Raji (cell line): ENCODE measurements around the gene KCNAB3.

Source experiments
- POLR2A ChIP-seq: IDR thresholded peaks from 2 replicates; pipeline ENCODE4 v1.6.1; 2011; ENCODE audit warnings: low read depth, low read length, control low read depth; ENCODE audit not compliant: insufficient read depth

KCNAB3 gene

DNA sequence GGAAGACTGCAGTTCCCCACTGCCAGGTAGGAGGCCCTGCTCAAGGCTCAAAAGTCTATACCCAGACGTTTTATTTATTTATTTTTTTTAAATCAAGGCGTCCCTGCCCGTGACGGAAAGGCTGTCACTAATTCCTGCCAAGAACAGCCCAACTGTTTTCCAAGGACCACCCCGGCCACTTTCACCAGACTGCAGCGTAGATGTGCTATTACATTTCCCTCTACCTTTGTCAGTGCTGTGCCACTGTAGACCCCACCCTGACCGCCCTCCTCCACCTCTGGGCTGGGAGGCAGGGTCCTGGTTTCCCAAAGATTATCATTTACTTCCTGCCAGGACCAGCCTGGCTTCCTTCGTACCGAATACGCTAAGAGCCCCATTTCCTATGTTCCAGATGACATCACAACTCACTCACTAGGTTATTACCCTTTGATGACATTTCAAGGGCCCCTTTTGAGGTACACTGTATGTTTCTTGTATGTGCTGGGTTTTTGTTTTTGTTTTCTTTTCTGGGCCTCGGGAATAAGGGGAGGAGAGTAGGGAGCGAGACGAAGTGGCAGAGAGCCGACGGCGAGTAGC, 7.3 kb downstream of the KCNAB3 start:
- TF ChIP-seq POLR2A = no peak

DNA sequence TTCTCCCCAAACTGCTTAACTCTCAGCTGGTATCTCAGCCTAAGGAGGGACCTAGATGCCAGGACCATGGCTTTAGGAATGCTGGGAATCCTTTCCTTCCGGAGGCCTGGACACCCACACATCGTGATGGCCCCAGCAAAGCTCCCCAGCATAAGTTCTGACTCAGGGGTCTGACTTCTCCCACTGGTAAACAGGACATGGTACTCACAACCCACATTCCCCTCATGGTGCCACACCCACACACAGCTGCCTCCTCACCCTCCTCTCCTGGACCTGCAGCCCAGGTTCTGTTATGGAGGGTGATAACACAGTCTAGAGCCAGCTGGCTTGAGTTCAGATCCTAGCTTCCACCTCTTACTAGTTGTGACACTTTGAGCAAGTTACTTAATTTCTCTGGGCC, 12.8 kb downstream of the KCNAB3 start:
- TF ChIP-seq POLR2A = no peak

DNA sequence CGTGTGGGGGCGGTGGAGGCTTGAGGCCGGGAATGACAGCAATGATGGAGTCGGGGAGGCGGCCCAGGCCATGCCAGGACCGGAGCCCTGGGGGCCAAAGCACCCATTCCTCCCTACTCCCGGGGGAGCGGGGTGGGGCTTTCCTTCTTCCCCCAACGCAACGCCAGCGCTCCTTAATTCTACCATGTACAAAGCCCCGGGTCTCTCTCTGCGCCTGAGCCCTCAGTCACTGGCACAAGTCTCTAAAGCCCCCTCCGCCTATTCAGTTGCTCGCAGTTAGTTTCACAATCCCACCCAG, 13.3 kb downstream of the KCNAB3 start:
- TF ChIP-seq POLR2A = no peak

DNA sequence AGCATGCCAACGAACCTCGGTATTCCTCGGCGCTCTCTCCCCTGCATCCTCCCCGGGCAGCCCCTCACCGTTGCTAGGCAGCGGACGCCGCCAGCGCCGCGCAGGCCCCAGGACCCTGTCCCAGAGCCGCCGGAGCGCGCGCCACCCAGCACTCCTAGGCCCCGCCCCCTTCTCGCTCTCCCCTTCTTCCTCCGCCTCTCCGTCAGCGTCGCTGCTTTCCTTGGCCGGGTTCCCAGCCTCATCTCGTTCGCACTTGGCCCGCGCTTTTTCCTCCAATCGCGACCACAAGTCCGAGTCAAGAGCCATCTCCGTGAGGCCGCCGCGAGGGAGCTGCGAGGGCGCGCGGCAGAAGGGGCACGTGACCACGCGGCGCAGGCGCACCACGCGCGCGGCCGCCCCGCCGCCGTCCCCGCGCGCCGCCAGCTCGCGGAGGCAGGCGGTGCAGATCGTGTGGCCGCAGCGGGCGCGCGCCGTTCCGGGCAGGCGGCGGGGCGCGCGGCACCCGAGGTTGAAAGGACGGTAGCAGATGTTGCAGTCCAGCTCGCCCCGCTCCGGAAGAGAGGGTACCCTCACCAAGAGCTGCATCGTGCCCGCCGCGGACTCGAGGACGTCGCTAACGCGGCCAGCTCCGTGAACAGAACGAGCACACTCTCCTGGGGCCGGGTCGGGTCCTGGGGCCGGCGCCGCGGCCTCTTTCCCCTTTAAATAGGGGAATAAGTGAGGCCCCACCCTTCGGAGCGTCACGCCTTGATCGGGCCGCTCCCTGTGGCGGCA, 13.9 kb downstream of the KCNAB3 start, which contains the start of gene RNF227:
TSS of gene RNF227 (minus strand) at position 679 of the 774 bp plus-strand sequence. CDS start at position 585, 94 bp downstream.
- no peak for TF ChIP-seq POLR2A

DNA sequence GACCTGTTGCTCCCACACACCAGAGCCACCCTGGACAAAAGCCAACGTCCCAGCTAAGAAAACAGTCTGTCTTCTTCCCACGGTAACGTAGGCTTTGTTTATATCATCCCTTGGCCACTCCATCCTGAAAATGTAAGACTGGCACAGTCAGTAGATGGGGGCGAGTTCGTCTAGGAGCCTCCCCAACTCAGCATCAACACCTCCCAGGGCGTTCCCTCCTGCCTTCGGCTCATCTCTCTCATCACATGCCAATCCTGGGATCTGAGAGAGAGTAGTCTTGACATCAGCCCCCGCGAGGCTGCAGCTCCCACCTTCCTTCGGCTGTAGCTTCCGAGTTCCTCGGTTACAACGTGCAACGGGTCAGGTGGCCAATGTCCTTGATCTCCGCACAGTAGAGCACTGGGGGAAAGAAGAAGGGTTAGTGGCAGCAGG, 14.5 kb downstream of the KCNAB3 start:
- no peak for TF ChIP-seq POLR2A

DNA sequence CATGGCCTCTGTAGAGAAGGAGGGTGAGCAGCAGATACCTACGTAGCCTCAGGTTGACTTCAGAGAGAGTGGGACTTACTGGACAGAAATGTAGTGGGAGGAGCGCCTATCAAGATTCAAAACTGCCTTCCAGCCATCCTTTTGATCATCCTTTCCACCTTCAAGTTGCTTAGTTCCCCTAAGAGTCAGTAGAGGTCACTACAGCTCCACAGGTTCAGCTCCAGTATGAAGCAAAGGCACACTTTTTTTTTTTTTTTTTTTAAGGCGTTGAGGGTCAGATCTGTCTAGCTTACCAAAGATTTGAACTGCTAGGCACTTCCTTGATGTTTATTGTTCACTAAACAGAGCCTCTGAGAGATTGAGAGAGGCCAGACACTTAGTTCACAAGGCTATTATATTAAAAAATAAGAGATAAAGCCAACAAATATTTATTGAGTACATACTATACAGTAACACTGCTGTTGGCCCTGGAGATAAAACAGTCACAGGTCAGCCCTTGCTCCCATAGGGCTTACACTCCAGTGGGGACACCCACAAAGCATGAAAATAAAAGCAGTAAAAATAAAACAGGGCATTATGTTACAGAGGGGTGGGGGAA, 16.6 kb downstream of the KCNAB3 start:
- TF ChIP-seq POLR2A = no peak

DNA sequence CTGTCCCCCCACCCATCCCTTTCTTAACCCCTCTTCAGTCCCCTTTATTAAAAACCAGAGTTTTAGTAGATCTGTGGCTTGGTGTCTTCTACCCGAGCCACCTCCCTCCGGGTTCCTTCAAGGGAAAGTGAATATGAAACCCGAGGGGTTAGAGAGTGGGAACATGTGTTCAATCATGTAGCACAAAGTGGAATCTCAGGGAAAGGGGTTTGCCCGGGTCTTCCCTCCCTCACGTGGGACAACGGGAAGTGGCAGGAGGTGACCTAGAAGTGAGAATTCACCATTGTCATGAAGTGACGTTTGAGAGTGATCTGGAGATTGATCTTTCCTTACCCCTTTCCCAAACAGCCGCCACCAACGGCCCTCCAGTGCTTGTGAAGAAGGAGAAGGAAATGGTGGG, 18.5 kb downstream of the KCNAB3 start:
- no peak for TF ChIP-seq POLR2A

DNA sequence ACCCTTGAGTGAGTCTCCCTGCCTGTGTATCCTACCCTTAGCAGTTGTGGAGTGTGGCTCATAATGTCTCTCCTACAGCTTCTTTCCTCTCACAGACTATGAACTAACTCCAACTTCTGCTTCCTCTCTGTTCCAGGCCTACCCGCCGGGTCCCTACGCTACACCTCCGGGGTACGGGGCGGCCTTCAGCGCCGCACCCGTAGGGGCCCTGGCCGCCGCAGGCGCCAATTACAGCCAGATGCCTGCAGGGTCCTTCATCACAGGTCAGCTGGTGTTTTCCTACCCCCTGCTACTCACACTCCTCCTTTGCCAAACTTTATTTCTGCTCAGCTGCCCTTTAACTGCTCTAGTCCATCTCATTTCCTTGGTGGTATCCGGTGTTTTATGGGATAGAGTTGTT, 18.9 kb downstream of the KCNAB3 start:
- no peak for TF ChIP-seq POLR2A

DNA sequence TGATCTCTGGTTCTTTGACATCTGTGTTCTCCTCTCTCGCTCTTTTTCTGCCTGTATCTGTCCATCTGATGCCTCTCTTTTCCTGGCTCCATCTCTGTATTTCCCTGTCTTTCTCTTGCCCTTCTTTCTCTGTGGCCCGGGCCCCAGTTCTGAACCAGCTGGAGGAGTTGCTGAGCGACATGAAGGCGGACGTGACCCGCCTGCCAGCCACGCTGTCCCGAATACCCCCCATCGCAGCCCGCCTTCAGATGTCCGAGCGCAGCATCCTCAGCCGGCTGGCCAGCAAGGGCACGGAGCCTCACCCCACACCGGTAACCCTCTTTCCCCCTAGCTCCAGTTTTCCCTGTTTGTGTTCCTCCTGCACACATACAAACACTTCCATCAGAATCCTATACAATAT, 19.4 kb downstream of the KCNAB3 start:
- TF ChIP-seq POLR2A = no peak

DNA sequence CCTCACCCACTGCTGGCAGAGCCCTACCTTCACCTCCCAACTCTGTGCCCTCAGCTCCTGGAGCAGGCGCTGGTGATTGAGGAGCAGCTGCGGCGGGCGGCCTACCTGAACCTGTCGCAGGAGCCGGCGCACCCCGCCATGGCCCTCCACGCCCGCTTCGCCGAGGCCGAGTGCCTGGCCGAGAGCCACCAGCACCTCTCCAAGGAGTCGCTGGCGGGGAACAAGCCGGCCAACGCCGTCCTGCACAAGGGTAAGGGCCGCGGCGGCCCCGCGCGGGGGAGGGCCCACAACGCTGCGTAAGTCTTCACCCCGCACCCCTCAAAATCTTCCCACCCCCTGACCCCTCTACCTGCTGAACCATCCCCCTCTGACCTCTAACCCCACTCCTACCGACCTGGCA, 20.6 kb downstream of the KCNAB3 start:
- TF ChIP-seq POLR2A = no peak

DNA sequence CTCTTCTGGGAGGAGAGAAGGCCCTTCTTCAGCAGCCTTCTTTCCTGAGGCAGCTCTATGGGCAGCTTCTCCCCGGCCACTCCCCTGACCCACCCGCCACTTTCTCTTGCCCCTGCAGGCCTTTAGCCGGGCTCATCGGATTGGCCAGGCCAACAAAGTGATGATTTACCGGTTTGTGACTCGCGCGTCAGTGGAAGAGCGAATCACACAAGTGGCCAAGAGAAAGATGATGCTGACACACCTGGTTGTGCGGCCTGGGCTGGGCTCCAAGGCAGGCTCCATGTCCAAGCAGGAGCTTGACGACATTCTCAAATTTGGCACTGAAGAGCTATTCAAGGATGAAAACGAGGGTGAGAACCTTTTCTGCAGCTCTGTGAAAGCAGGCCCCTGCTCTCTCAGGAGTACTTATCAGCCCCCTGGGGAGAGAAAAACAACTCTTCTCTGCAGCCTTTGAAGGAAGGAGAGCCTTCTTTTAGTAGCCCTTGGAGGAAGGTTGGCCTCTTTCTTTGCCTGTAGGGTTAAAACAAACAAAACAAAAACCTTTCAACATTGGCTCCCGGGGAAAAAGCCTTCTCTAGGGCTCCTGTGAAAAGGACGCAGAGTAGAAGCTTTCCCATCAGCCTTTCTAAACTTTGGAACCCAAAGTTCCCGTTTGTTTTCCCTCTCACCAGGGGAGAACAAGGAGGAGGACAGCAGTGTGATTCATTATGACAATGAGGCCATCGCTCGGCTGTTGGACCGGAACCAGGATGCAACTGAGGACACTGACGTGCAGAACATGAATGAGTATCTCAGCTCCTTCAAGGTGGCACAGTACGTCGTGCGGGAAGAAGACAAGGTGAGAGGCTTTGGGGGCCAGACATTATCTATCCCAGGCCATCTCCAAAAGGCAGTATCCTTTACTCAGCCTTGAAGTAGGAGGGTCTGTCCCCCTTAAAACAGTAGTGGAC, 26.2 kb downstream of the KCNAB3 start:
- no peak for TF ChIP-seq POLR2A

DNA sequence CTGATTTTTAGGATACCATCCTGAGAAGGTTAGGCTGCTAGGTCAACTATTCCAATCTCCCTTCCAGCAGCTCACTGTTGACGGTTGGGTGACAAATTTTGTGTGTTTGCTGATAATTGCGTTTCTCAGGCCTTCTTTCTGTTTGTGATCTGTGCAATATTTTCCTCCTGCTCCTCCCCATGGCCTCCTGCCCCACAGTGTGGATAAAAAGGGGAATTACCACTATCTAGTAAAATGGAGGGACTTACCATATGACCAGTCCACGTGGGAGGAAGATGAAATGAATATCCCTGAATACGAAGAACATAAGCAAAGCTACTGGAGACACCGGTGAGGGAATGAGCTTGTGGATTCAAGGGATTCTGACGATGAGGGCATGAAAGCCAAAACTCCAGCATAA, 31.9 kb downstream of the KCNAB3 start:
- TF ChIP-seq POLR2A = no peak

DNA sequence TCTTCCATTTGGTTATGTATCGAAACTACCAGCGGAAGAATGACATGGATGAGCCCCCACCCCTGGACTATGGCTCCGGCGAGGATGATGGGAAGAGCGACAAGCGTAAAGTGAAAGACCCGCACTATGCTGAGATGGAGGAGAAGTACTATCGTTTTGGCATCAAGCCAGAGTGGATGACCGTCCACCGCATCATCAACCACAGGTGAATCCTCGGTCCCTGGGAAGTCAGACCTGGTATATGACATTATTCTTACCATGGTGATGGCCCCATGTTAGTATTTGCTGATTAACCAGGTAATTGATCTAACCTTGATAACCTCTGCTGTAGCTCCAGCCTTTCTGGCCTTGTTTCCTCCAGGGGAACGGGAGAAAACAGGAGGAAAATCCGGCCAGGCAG, 32.6 kb downstream of the KCNAB3 start:
- TF ChIP-seq POLR2A = no peak

DNA sequence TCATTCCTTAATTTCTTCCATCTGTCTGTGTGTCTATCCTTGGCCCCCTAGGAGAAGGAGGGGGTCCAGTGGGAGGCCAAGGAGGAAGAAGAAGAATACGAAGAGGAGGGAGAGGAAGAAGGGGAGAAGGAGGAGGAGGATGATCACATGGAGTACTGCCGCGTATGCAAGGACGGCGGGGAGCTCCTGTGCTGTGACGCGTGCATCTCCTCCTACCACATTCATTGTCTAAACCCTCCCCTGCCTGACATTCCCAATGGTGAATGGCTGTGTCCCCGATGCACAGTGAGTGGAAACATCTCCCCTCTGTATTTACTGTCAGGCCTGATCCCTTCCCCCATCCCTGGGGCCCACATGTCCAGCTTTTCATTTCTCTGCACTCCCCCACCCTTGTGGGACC, 34.8 kb downstream of the KCNAB3 start:
- TF ChIP-seq POLR2A = no peak

DNA sequence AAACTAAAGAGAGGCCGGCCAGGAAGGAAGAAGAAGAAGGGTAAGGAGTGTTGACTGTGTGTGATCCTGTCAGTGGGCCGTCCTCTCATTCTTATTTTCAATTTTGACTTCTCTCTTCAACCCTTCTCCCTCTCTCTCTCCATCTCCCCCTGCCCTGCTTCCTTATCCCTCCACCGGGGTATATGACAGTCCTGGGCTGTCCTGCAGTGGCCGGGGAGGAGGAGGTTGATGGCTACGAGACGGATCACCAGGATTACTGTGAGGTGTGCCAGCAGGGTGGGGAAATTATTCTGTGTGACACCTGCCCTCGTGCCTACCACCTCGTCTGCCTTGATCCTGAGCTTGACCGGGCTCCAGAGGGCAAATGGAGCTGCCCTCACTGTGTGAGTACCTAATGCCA, 35.4 kb downstream of the KCNAB3 start:
- TF ChIP-seq POLR2A = no peak
